Measurements from ENCODE around the gene SLC39A11.

DNA sequence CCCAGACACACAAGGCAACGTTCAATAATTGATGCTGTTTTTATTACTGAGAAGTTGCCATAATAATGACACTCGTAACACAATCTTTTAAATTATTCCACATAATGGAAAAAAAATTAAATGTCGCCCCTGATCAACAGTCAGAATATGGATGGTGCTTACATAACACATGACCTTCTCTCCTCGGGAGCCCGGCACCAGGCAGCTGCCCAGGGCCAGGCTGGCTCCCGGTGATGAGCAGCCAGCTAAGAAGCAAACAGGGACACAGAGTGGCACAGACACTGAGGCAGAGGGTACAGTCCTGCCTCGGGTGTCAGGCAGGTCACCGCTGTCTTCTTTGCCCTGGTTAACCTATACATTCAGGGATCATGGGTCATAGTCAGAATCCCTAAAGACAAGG lies 137.9 kb downstream of the SLC39A11 start:
- TF ChIP-seq, protein P1, sequence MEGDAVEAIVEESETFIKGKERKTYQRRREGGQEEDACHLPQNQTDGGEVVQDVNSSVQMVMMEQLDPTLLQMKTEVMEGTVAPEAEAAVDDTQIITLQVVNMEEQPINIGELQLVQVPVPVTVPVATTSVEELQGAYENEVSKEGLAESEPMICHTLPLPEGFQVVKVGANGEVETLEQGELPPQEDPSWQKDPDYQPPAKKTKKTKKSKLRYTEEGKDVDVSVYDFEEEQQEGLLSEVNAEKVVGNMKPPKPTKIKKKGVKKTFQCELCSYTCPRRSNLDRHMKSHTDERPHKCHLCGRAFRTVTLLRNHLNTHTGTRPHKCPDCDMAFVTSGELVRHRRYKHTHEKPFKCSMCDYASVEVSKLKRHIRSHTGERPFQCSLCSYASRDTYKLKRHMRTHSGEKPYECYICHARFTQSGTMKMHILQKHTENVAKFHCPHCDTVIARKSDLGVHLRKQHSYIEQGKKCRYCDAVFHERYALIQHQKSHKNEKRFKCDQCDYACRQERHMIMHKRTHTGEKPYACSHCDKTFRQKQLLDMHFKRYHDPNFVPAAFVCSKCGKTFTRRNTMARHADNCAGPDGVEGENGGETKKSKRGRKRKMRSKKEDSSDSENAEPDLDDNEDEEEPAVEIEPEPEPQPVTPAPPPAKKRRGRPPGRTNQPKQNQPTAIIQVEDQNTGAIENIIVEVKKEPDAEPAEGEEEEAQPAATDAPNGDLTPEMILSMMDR (conservative IDR thresholded peaks at IDR 0.05 in 1 of 2, IDR thresholded peaks at IDR 0.05 in 1 of 2; ENCODE audit: extremely low read depth in 1 of 2, insufficient read depth in 1 of 2, low read depth in 1 of 2, low read length in 2 of 2), result no peak
- no peak for TF ChIP-seq EZH2 (IDR thresholded peaks at IDR 0.05; ENCODE audit: borderline replicate concordance, low read length)
